GM19324 (cell line): Measurements from ENCODE around the gene ZNF804A.
A peak's percentile ranks its signal among the peaks of the same experiment; 100 is the strongest.

Experiments used
- ATAC-seq: cut with Tn5 transposase; IDR thresholded peaks from one replicate; pipeline ENCODE4 v1.9.1; 2021; ENCODE audit warnings: mild to moderate bottlenecking, moderate library complexity; ENCODE audit not compliant: unreplicated experiment, low FRiP score

ZNF804A gene

GRCh38 chr2:184602734-184603133 lies 4.4 kb downstream of the ZNF804A start:
- no peak for ATAC-seq

GRCh38 chr2:184610891-184611290 lies 12.6 kb downstream of the ZNF804A start:
- ATAC-seq, result no peak

DNA sequence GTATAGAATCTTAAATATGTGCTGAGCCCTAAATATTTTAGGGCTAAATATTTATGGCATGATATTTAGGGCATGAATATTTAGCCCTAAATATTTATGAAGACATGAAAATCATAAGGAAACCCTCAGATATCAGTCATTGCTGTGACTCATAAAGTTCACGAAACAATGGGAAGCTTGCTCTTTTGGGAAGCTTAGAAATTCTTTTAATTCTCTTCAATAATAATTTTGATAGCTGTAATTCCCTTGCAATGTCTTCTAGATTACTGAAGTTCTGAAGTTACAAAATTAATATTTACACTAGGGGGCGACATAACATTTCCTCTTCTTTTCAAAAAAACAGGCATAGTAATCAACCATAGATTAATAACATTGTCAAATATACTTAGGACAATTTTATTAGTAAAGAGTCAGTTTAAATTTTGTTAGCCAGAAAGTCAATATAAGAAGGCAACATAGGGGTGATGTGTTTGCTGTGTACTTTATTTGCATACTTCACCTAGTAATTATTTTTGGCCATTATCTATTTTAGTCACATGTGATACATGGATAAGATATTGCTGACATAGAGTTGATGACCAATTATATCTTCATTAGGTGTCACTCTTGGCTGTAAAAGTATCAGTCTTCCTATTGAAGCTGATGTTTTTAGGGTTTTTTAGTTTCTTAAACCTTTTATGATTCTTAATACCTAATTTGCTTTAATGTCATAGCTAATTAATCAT lies 13.2 kb downstream of the ZNF804A start:
- no peak for ATAC-seq

GRCh38 chr2:184620367-184620766 lies 22.0 kb downstream of the ZNF804A start:
- ATAC-seq, result no peak

- no peak for ATAC-seq
Observed at GRCh38 chr2:184624311-184624710, 26.0 kb downstream of the ZNF804A start.

DNA sequence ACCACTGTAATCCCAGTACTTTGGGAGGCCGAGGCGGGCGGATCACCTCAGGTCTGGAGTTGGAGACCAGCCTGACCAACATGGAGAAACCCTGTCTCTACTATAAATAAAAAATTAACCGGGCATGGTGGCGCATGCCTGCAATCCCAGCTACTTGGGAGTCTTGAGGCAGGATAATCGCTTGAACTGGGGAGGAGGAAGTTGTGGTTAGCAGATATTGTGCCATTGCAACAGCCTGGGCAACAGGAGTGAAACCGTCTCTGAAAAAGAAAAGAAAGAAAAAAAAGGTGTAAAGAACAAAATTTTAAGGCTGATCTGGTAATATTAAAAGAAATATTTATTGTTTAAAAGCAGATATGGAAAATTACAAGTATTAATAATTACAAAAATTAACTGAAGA lies 29.7 kb downstream of the ZNF804A start:
- ATAC-seq, result no peak

DNA sequence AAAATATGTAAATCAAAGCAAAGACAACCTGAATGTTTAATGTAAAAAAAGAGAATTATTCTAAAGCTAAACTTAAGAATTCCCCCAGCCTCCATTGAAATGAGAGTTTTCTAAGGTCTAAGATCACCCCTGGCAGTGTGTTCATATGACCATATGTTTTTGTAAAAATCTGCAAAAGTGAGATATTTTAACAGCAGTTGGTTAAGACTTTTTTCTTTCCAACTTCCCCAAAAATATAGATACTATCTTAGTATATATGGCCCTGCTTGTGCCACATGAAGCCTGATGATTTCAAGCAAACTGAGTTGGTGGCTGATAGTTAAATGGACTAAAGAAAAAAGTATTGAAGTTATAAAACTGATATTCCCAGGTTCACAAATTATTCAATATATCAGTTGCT lies 35.4 kb downstream of the ZNF804A start:
- no peak for ATAC-seq

GRCh38 chr2:184637781-184638180 lies 39.5 kb downstream of the ZNF804A start:
- no peak for ATAC-seq

DNA sequence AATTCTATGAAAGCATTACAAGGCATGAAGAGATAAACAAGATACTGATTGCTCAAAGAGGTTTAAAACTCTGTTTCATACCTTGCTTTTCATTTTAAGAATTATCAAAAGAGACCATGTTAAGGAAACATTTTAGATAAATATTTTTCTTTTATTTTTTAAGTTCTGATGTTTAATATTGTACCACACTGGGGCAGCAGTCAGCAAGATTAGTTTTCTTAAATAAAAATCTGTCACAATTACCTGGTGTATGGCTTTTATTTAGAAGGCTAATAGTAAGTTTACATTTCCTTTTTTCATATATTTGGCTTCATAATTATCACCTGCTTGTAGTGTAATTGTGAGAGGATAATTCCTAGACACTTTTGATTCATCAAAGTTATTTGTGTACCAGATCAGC lies 46.4 kb downstream of the ZNF804A start:
- no peak for ATAC-seq

DNA sequence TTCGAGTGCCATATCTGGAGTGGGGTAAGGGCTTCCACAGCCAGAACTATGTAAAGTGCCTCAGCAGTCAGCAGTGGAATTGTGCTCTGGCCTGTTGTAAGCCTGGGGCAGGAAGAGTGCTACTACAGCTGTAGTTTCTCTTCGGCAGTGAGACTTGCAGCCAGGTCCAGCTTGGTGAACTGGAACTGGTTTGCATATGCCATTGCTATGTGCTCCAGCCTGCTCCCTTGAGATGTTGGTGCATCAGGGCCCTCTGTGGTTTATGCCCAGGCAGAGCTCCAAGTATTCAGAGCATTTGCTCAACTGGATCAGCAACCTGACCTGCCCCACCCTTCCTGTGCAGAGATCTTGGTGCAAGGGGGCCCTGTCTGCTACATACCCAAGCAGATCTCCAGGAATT lies 47.8 kb downstream of the ZNF804A start:
- ATAC-seq, result peak; percentile 89

GRCh38 chr2:184646593-184646992 lies 48.3 kb downstream of the ZNF804A start:
- ATAC-seq, result no peak

- ATAC-seq, result no peak
Observed at GRCh38 chr2:184654945-184655344, 56.6 kb downstream of the ZNF804A start.

- ATAC-seq, result no peak
Observed at GRCh38 chr2:184677171-184677570, 78.8 kb downstream of the ZNF804A start.

DNA sequence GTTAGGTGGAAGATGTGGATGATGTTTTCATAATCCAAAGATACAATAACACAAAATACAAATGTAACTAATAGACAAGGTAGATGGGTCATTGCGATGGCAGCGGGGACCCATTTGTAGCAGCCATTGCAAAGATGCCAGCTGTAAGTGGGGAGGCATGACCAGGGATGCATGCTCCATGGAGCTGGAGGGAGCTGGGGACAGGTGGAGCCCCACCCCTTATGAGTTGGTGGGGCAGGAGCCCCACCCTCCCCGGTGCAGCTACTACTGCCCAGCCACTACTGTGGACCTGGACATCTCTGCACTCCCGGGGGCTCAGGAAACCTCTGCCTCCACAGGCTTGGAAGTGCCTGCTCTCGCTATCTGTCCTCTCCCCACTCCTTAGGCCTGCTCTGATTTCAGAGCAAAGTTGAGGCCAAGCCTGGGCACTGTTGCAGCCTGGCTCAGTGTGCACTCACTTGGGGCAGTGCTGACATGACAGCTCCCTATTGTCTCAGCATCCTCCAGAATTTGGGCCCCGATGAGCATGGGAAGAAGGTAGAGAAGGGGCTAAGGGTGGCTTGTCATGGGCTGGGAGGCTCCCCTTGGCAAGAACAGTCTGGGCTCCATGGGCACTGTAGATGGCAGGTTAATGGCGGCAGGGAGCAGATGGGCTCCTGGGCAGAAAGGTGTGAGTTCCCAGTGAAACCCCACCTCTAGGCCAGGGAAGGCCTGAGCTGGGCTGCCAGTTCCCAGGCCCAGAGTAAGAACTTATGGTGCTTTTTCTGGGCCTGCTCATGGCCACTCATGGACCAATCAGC lies 81.1 kb downstream of the ZNF804A start:
- no peak for ATAC-seq

DNA sequence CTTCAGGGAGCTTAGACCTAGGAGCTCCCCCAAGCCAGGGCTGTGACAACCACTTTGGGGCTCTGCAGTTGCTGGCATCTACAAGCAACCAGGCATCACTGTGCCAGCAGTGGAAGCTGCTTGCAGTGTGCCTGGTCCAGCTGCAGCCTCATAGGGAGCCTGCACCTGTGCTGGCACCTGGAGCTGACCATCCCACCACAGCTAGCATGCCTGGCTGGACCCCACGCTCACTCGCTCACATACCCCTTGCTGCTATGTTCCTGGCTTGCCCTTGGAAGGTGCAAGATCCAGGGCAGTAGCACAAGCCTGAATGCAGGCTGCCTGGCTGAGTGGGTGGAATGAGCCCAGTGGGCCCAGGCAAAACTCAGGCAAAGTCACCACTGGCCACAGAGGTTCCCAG lies 82.5 kb downstream of the ZNF804A start:
- ATAC-seq, result no peak

GRCh38 chr2:184681642-184682321 lies 83.5 kb downstream of the ZNF804A start:
- ATAC-seq, result no peak

DNA sequence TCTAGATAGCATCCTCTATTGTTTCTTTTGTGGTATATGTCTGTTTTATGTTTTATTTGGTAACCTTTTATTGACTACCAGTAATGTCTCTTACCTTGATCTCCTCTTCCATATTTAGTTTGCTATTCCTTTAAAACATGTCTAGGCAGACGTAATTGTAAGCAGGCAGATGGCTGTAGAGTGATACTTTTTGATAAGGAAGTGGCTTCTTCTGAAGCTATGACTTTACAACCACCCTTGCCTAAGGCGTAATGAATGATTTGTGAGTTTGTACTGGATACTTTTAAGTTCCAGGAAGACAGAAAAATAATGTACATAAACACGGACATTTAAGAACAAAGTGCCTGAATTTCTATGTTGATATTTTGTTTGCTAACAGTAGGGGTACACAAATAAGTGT lies 85.6 kb downstream of the ZNF804A start:
- no peak for ATAC-seq

DNA sequence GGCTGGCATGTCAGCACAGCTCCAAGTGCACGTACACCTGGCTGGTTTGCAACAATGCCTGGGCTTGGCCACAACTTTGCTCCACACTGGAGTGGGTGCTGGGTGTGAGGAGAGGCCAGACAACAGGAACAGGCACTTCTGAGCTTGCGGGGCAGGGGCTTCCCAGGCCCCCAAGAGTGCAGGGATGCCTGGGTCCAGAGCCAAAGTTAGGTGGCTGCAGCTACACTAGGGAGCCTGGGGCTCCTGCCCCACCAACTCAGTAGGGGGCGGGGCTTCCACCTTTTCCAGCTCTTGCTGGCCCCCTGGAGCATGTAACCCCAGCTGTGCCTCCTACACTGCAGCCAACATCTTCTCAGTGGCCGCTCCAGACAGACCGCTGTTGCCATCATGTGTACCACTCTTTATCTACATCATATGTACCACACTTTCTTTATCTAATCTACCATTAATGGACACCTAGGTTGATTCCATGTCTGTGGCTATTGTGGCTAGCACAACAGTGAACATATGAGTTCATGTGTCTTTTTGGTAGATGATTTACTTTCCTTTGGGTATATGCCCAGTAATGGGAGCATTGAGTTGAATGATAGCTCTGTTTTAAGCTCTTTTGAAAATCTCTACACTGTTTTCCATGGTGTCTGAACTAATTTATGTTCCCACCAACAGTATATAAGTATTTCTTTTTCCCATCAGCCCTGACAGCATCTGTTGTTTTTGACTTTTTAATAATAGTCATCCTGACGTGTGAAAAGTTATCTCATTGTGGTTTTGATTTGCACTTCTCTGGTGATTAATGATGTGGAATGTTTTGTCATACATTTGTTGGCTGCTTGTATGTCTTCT lies 87.9 kb downstream of the ZNF804A start:
- no peak for ATAC-seq

GRCh38 chr2:184689638-184690037 lies 91.3 kb downstream of the ZNF804A start:
- ATAC-seq, result no peak

DNA sequence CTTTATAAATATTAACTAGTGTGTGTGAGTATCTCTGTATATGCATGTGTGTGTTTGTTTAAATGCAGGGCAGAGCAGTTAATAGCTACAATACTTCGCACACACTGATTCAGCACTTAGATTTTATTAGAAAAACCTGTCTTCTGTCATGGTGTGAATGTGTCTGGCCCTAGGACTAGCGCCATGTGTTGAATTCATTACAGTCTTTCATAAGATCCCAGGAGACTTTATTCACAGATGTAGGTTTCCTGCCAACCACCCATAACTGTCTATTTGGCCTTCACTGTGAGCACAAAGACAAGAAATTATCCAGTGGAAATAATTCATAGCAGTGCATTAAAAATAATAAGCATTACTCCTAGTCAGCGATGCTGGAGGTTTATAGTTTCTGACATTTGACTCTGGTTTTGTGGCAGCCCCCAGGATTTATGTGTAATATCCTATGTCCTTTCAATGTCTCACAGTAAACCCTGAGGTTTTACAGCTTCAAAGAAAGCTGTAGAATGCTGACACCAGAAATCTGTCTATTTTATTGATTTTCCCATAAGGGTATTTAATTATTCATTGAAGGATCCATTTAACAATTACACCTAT lies 93.9 kb downstream of the ZNF804A start:
- no peak for ATAC-seq
